ENCODE results near the gene GCLM. TPM values are rescaled to one million over a fixed set of nuclear protein-coding genes. Genes with fewer than 3 reads are reported as not detected.

GCLM gene
- polyA plus RNA-seq, 1 donor (not counting 4 experiments of a cell fraction or from before 2014, with no cell fraction given): 41.8 TPM

GRCh38 chr1:93853940-93854339 is 55.3 kb downstream of the GCLM start:
- no peaks in the 10 kb centered on the region for H3K27me3 ChIP-seq (ENCODE audit: control insufficient read depth, extremely low read depth, insufficient read depth, low read length)
- H3K9ac ChIP-seq (ENCODE audit: control insufficient read depth, extremely low read depth, insufficient read depth, low read length): no peak overlapping the region
- no peak for TF ChIP-seq CTCF (optimal IDR thresholded peaks at IDR 0.05 in 1 of 3, IDR thresholded peaks at IDR 0.05 in 1 of 3, conservative IDR thresholded peaks at IDR 0.05 in 1 of 3; ENCODE audit: extremely low read depth in 1 of 3, insufficient read depth in 2 of 3, low read length in 3 of 3)
- TF ChIP-seq EZH2 (IDR thresholded peaks at IDR 0.05; ENCODE audit: low read length): no peak
- H2AFZ ChIP-seq (ENCODE audit: control insufficient read depth, low read length): no peak overlapping the region
- no peak overlapping the region for H3K4me3 ChIP-seq (ENCODE audit: control insufficient read depth in 2 of 3, extremely low read depth in 1 of 3, insufficient read depth in 2 of 3, low read depth in 1 of 3, low read length in 3 of 3)
- dilution Hi-C loops (cut with MboI; ENCODE audit: extremely low pct_ligation_motif_present, low sequenced_read_pairs): no loop called here
- H3K36me3 ChIP-seq (ENCODE audit: control insufficient read depth in 2 of 2, extremely low read depth in 1 of 2, insufficient read depth in 2 of 2, low read length in 2 of 2): no peaks in the 10 kb centered on the region
- FAIRE-seq (no peak), DNase-seq (ENCODE audit: low read depth, low spot score) (no peak)
- no peak overlapping the region for H3K4me2 ChIP-seq (ENCODE audit: control insufficient read depth, extremely low read depth, insufficient read depth, low read depth, low read length)
- H3K4me1 ChIP-seq (ENCODE audit: control insufficient read depth, extremely low read depth, insufficient read depth, low read length): no peaks in the 10 kb centered on the region
- no peaks in the 10 kb centered on the region for H3K79me2 ChIP-seq (ENCODE audit: control insufficient read depth, insufficient read depth, low read length)
- no peak overlapping the region for H3K27ac ChIP-seq (ENCODE audit: control insufficient read depth, insufficient read depth, low read length)
- H4K20me1 ChIP-seq (ENCODE audit: control insufficient read depth, extremely low read depth, insufficient read depth, low read length): no peaks in the 10 kb centered on the region
- H3K9me3 ChIP-seq (ENCODE audit: control insufficient read depth, low read depth, low read length): no peaks in the 10 kb centered on the region
- no peaks in the 10 kb centered on the region for H3K9me1 ChIP-seq (ENCODE audit: control insufficient read depth, extremely low read depth, insufficient read depth, low read length)

- Histone ChIP-seq H3K9me3 (ENCODE audit: control insufficient read depth, low read depth, low read length) (no peaks in the 10 kb centered on the region), H3K4me3 (ENCODE audit: control insufficient read depth in 2 of 3, extremely low read depth in 1 of 3, insufficient read depth in 2 of 3, low read depth in 1 of 3, low read length in 3 of 3) (no peak overlapping the region), H3K36me3 (ENCODE audit: control insufficient read depth in 2 of 2, extremely low read depth in 1 of 2, insufficient read depth in 2 of 2, low read length in 2 of 2) (no peaks in the 10 kb centered on the region), H3K9me1 (ENCODE audit: control insufficient read depth, extremely low read depth, insufficient read depth, low read length) (no peaks in the 10 kb centered on the region), H3K9ac (ENCODE audit: control insufficient read depth, extremely low read depth, insufficient read depth, low read length) (no peak overlapping the region), H2AFZ (ENCODE audit: control insufficient read depth, low read length) (no peak overlapping the region), H4K20me1 (ENCODE audit: control insufficient read depth, extremely low read depth, insufficient read depth, low read length) (no peaks in the 10 kb centered on the region), H3K4me2 (ENCODE audit: control insufficient read depth, extremely low read depth, insufficient read depth, low read depth, low read length) (no peak overlapping the region), H3K27ac (ENCODE audit: control insufficient read depth, insufficient read depth, low read length) (no peak overlapping the region), H3K79me2 (ENCODE audit: control insufficient read depth, insufficient read depth, low read length) (no peaks in the 10 kb centered on the region), H3K4me1 (ENCODE audit: control insufficient read depth, extremely low read depth, insufficient read depth, low read length) (peaks cover 5% of the 10 kb centered on the region), H3K27me3 (ENCODE audit: control insufficient read depth, extremely low read depth, insufficient read depth, low read length) (no peaks in the 10 kb centered on the region)
- DNase-seq (ENCODE audit: low read depth, low spot score): no peak
- dilution Hi-C loops (cut with MboI; ENCODE audit: extremely low pct_ligation_motif_present, low sequenced_read_pairs): no loop called here
- TF ChIP-seq CTCF (optimal IDR thresholded peaks at IDR 0.05 in 1 of 3, IDR thresholded peaks at IDR 0.05 in 1 of 3, conservative IDR thresholded peaks at IDR 0.05 in 1 of 3; ENCODE audit: extremely low read depth in 1 of 3, insufficient read depth in 2 of 3, low read length in 3 of 3) (no peak), EZH2 (IDR thresholded peaks at IDR 0.05; ENCODE audit: low read length) (no peak)
- FAIRE-seq: no peak
These were observed 57.4 kb downstream of the GCLM start for GRCh38 chr1:93851878-93852277.
